DMS 273 (cell line): Measurements from ENCODE around the gene ACP6.
"Not testable (repeated sequence)": the region's sequence is repeated elsewhere in the genome, so short reads cannot be mapped to it uniquely, and the experiment has no call there.

Experiments
- DNase-seq: peaks from one replicate; lab custom pipeline; 2025; ENCODE audit not compliant: unreplicated experiment; lab: John Stamatoyannopoulos, UW

ACP6 gene

GRCh38 chr1:147624011-147624410, 46.3 kb downstream of the ACP6 start:
- DNase-seq = no peak

DNA sequence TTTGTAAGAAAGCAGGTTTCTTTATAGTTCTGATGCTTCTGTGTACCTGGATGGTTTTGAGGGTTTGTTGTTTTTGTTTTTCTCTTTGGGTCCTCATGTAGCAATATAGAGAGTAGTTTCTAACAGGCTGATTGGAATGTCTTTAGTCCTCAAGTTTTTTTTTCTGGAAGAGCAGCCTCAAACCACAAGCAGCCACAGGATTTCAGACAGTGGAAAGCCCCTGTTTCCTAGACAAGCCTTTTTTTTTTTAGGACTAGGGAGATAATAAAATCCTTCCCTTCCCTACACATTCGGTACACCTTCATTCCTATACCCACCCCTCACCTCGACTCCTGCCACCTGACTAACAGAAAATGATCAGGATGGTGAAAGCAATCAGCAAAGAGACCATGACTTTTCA, 47.6 kb downstream of the ACP6 start:
- DNase-seq = no peak

GRCh38 chr1:147620543-147620942, 49.8 kb downstream of the ACP6 start:
- peak; percentile 2 for DNase-seq

- DNase-seq = no peak
These were observed 50.6 kb downstream of the ACP6 start for GRCh38 chr1:147619741-147620140.

DNA sequence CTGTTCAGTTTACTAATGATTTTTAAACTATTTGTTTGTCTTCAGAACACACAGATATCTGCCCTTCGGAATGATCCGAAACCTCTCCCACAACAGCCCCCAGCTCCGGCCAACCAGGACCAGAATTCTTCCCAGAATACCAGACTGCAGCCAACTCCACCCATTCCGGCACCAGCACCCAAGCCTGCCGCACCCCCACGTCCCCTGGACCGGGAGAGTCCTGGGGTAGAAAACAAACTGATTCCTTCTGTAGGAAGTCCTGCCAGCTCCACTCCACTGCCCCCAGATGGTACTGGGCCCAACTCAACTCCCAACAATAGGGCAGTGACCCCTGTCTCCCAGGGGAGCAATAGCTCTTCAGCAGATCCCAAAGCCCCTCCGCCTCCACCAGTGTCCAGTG, 51.6 kb downstream of the ACP6 start:
- DNase-seq = no peak

DNA sequence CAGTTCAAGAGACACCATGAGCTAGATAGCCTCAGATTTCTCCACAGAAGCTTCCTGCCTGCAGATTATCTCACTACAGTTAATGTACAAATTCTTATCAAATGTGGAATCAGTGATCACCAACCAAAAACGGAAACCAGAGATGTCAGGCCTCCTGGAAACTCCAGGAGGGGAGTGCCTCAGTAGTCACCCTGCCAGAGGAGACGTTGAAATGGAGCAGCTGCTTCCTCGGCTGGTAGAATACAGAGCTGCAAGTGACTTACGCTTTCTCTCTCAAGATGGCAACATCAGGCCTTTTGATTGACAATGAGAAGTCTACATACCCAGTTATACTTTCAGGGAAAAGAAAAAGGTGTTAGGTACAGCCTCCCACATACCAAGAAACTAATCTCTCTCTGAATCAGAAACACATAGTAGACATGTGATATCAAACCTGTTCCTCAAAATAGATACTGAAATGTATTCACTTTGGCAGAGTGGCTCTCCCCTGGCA, 52.2 kb downstream of the ACP6 start:
- no peak for DNase-seq

DNA sequence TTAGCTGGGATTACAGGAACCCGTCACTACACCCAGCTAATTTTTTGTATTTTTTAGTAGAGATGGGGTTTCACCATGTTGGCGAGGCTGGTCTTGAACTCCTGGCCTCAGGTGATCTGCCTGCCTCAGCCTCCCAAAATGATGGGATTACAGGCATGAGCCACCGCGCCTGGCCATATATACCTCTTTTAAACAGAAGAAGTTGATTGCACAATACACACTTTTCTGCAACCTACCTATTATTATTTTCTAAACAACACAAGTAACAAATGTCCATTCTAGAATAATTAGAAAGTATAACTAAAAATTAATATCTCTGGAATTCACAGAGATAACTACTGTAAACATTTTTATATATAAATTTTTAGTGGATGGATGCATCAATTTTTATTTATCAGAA, 55.4 kb downstream of the ACP6 start:
- not testable (repeated sequence) for DNase-seq

DNA sequence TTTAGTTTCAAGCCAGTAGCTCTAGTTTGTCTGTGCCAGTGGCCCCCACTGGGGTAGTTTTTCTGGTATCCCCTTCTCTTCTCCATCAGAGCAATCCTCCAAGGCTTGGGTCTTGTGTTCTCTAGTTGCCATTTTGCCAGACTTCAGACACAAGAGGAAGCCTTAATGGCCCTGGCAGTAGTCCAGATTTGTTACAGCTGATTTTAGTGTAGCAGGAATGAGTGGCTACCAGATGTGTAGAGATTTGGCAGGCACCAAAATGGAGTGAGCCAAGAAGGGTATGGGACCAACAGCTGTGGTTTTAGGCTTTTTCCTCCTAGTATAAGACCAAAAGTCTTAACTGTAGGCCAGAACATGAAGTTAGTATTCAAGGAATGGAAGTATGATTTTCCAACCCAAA, 56.8 kb downstream of the ACP6 start:
- DNase-seq = peak; percentile 33

GRCh38 chr1:147612366-147612765, 58.0 kb downstream of the ACP6 start:
- no peak for DNase-seq

- no peak for DNase-seq
These were observed 58.7 kb downstream of the ACP6 start for GRCh38 chr1:147611586-147611985.

- no peak for DNase-seq
These were observed 59.3 kb downstream of the ACP6 start for GRCh38 chr1:147611021-147611426.

- no peak for DNase-seq
These were observed 61.0 kb downstream of the ACP6 start for GRCh38 chr1:147609358-147609757.

DNA sequence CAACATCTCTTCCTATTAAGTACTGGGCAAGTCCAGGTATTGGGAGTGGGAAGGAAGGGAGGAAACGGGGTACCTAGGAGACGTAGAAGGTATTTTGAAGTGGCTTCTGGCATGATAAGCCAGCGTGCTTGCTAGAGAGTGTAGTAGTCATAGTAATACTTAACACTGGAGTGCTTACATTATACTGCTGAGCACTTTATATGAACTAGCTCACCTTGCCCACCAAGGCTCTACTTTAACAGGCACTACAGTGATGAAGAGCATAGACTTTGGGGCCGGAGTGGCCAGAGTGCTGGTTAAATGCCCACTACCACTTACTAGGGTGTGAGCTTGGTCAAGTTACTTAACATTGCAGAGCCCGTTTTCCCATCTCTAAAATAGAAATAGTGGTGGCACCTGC, 61.7 kb downstream of the ACP6 start:
- no peak for DNase-seq

GRCh38 chr1:147605591-147605990, 64.7 kb downstream of the ACP6 start:
- no peak for DNase-seq

GRCh38 chr1:147603986-147604385, 66.3 kb downstream of the ACP6 start:
- no peak for DNase-seq

DNA sequence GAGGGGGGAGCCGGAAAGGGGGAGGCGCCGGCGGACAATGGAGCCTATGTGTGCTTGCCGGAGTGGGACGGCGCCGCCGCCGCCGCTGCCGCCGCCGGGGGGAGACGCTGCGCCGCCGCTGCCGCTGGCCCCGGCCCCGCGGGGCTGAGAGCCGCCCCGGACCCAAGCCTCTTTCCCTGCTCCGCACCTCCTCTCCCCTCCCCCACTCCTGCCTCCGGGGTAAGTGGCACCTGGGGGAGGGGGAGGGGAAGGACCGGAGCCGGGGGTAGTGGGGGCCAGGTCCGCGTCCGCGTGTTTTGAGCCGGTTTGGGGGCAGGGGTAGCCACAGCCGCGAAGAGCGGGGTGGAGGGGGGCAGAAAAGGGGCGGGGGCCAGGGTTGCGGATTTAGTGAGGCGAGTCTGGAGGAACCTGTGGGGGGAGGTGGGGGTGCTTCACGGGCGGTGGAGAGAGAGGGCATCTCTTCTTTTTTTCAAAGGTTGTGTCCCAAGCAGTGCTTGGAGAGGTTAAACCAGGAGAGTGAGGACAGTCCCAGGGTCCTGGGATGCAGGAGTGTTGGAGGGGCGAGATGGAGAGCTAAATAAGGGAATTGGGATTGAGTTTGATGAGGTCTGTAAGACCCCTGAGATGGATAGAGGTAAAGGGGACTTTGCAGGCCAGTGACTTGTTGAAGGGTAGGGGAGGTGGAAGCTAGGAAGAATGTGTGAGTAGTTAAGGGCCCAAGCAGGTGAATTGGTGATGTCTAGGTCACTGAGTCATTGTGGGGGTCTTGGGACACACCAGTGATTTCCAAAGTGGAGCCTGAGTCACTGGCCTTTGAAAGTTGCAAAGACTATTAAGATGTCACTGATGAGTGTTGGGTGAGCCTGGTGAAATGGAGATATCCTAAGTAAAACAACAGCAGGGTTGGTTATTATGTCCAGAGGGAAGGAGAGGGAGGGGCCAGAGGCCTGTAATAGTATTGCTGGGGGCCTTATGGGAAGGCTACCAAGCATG, 69.9 kb downstream of the ACP6 start:
- peak; percentile 47 for DNase-seq

GRCh38 chr1:147599362-147600118, 70.8 kb downstream of the ACP6 start:
- peak; percentile 99 for DNase-seq

DNA sequence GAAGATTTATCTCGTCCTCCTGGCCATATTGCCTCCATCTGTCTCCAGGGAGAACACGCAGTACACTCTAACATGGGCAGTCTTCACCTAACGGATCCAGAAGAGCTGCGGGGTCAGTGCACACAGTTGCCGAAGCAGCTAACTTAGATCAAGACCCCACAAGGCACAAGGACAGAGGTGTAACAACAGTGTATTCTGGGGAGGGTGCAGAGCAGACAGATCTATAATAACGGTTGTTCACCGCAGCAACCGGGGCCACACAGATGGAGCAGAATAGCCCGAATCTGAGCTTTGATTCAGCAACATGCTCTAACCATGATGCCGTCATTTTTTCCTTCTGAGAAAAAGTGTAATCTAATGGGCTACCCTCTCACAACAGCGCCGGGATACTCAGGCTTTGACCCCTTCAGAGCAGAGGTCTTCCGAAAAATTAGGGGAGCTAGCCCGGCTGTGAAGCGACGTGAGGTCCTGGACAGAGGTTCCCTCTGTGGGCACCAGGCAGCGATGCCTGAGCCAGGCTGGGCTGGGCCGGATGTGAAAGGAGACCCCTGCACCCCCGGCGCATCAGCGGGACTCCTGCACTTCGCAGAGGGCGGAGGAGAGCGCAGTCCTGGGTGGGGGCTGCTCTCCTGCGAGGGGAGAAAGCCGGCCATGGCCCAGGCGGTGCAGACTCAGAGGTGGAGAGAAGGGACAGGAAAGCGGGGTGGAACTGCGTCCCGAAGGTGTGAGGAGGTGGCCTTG, 71.5 kb downstream of the ACP6 start:
- DNase-seq = peak; percentile 74

GRCh38 chr1:147597010-147597409, 73.3 kb downstream of the ACP6 start:
- no peak for DNase-seq
